ENCODE results near the gene FBXL17. TPM values are rescaled to one million over a fixed set of nuclear protein-coding genes. Genes with fewer than 3 reads are reported as not detected.
A peak's percentile ranks its signal among the peaks of the same experiment; 100 is the strongest.

The FBXL17 gene
- total RNA-seq, 1 donor from 2014 or later = 7.0 TPM

DNA sequence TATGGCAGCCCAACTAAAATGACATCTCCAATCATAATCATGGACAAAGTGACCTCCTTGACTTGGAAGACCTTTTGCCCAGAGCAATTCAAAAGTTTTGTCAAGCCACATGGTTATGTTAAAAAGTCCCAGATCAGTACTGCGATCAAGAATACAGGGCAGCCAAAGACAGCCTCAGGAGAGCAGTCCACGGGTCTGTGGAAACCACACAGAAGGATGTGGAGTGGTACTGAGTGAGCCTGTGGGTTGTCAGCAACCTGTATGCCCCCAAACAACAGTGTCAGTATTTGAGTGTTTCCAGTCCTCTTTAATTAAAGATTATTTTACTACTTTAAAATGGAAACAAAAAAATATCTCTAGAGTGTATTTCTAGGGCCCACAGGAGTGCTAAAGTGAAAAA, 365.8 kb downstream of the FBXL17 start:
- Mint-ChIP-seq H3K9me3 (no peaks in the 10 kb centered on the region), H3K27me3 (ENCODE audit: low read depth) (no peaks in the 10 kb centered on the region), H3K27ac (no peak overlapping the region), H3K36me3 (ENCODE audit: low read depth) (no peaks in the 10 kb centered on the region), H3K4me1 (ENCODE audit: low read depth) (peaks cover 6% of the 10 kb centered on the region), H3K4me3 (ENCODE audit: low read depth) (no peak overlapping the region)
- intact Hi-C loops (cut with micrococcal nuclease) = no loop called here
- DNase-seq (ENCODE audit: low spot score) = no peak

GRCh38 chr5:108006791-108007190, 375.1 kb downstream of the FBXL17 start:
- H3K27me3 Mint-ChIP-seq (ENCODE audit: low read depth) = no peaks in the 10 kb centered on the region
- no peaks in the 10 kb centered on the region for H3K9me3 Mint-ChIP-seq
- no peak for DNase-seq (ENCODE audit: low spot score)
- H3K4me1 Mint-ChIP-seq (ENCODE audit: low read depth) = peaks cover 17% of the 10 kb centered on the region
- no peak overlapping the region for H3K27ac Mint-ChIP-seq
- H3K4me3 Mint-ChIP-seq (ENCODE audit: low read depth) = no peak overlapping the region
- intact Hi-C loops (cut with micrococcal nuclease) = no loop called here
- H3K36me3 Mint-ChIP-seq (ENCODE audit: low read depth) = no peaks in the 10 kb centered on the region

DNA sequence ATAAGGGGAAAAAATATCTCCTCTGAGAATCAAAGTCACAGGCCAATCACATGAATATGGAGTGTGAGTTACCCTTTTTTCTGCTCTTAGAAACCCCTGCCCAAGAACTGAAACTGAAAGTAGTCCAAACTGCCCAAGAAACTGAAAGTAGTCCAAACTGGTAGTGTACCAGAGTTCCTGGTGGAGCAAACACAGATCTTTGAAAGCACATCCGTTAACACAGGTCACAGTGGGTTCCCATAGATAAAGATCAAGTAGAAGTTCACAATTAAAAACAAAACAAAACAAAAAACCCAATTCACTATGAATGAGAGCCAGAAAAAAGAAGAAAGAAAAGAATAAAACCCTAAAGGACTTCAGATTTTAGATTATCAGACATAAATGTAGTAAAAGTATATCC, 378.7 kb downstream of the FBXL17 start:
- intact Hi-C loops (cut with micrococcal nuclease) = loop anchor here (2.0 kb wide), 1 partner anchor 82 kb away; no protein-coding TSS in a partner anchor
- peak; percentile 27 for DNase-seq (ENCODE audit: low spot score)
- Mint-ChIP-seq H3K27me3 (ENCODE audit: low read depth) (no peaks in the 10 kb centered on the region), H3K4me1 (ENCODE audit: low read depth) (peaks cover 17% of the 10 kb centered on the region), H3K9me3 (no peaks in the 10 kb centered on the region), H3K27ac (peak overlapping the region; percentile 66), H3K4me3 (ENCODE audit: low read depth) (peak overlapping the region; percentile 10), H3K36me3 (ENCODE audit: low read depth) (no peaks in the 10 kb centered on the region)

GRCh38 chr5:108001222-108001621, 380.7 kb downstream of the FBXL17 start:
- intact Hi-C loops (cut with micrococcal nuclease) = no loop called here
- no peak overlapping the region for H3K27ac Mint-ChIP-seq
- peaks cover 22% of the 10 kb centered on the region for H3K4me1 Mint-ChIP-seq (ENCODE audit: low read depth)
- H3K36me3 Mint-ChIP-seq (ENCODE audit: low read depth) = no peaks in the 10 kb centered on the region
- no peak for DNase-seq (ENCODE audit: low spot score)
- H3K4me3 Mint-ChIP-seq (ENCODE audit: low read depth) = no peak overlapping the region
- no peaks in the 10 kb centered on the region for H3K9me3 Mint-ChIP-seq
- no peaks in the 10 kb centered on the region for H3K27me3 Mint-ChIP-seq (ENCODE audit: low read depth)

GRCh38 chr5:107997338-107997980, 384.4 kb downstream of the FBXL17 start:
- Mint-ChIP-seq H3K27me3 (ENCODE audit: low read depth) (no peaks in the 10 kb centered on the region), H3K4me1 (ENCODE audit: low read depth) (peaks cover 7% of the 10 kb centered on the region), H3K9me3 (no peaks in the 10 kb centered on the region), H3K27ac (no peak overlapping the region), H3K4me3 (ENCODE audit: low read depth) (no peak overlapping the region), H3K36me3 (ENCODE audit: low read depth) (no peaks in the 10 kb centered on the region)
- no peak for DNase-seq (ENCODE audit: low spot score)
- intact Hi-C loops (cut with micrococcal nuclease) = no loop called here

DNA sequence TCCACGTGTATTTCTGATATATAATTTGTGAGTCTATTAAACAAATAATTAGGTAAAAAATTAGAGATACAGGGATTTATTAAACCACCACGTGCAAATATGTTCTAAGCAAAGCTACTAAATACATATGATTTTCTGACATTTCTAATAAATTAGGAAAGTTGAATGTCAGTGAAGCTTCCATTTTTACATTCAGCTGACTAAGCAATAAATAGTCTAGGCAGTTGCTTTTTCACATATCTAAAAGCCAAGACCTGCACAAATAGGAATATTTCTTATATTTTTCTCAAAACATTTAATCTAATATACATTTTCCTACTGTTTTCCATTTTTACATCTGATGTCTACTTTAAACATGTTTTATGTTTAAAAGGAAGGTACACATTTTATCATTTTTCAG, 388.6 kb downstream of the FBXL17 start:
- no peaks in the 10 kb centered on the region for H3K27me3 Mint-ChIP-seq (ENCODE audit: low read depth)

GRCh38 chr5:107990881-107991810, 390.8 kb downstream of the FBXL17 start:
- Mint-ChIP-seq H3K9me3 (no peaks in the 10 kb centered on the region), H3K27ac (no peak overlapping the region), H3K4me3 (ENCODE audit: low read depth) (no peak overlapping the region), H3K27me3 (ENCODE audit: low read depth) (no peaks in the 10 kb centered on the region), H3K4me1 (ENCODE audit: low read depth) (peaks cover 13% of the 10 kb centered on the region), H3K36me3 (ENCODE audit: low read depth) (no peaks in the 10 kb centered on the region)
- intact Hi-C loops (cut with micrococcal nuclease) = loop anchor here (5.0 kb wide), 1 partner anchor 309 kb away; no protein-coding TSS in a partner anchor
- DNase-seq (ENCODE audit: low spot score) = no peak

More for the DNA sequence above, 388.6 kb downstream of the FBXL17 start:
- intact Hi-C loops (cut with micrococcal nuclease) = loop anchor here (5.0 kb wide), 1 partner anchor 311 kb away; no protein-coding TSS in a partner anchor
- no peaks in the 10 kb centered on the region for H3K36me3 Mint-ChIP-seq (ENCODE audit: low read depth)
- no peak overlapping the region for H3K27ac Mint-ChIP-seq
- H3K4me1 Mint-ChIP-seq (ENCODE audit: low read depth) = peaks cover 17% of the 10 kb centered on the region
- DNase-seq (ENCODE audit: low spot score) = no peak
- no peak overlapping the region for H3K4me3 Mint-ChIP-seq (ENCODE audit: low read depth)
- no peaks in the 10 kb centered on the region for H3K9me3 Mint-ChIP-seq

- no peak overlapping the region for H3K27ac Mint-ChIP-seq
- H3K27me3 Mint-ChIP-seq (ENCODE audit: low read depth) = no peaks in the 10 kb centered on the region
These were observed 396.8 kb downstream of the FBXL17 start for GRCh38 chr5:107985144-107985543.

GRCh38 chr5:107982703-107983425, 399.0 kb downstream of the FBXL17 start:
- no peak overlapping the region for H3K4me3 Mint-ChIP-seq (ENCODE audit: low read depth)
- peaks cover 5% of the 10 kb centered on the region for H3K36me3 Mint-ChIP-seq (ENCODE audit: low read depth)
- peaks cover 3% of the 10 kb centered on the region for H3K9me3 Mint-ChIP-seq
- DNase-seq (ENCODE audit: low spot score) = no peak
- H3K4me1 Mint-ChIP-seq (ENCODE audit: low read depth) = peaks cover 47% of the 10 kb centered on the region
- intact Hi-C loops (cut with micrococcal nuclease) = loop anchor here (5.0 kb wide), 1 partner anchor 66 kb away; no protein-coding TSS in a partner anchor
- no peaks in the 10 kb centered on the region for H3K27me3 Mint-ChIP-seq (ENCODE audit: low read depth)
- H3K27ac Mint-ChIP-seq = no peak overlapping the region

More at GRCh38 chr5:107985144-107985543, 396.8 kb downstream of the FBXL17 start:
- H3K9me3 Mint-ChIP-seq = no peaks in the 10 kb centered on the region
- no peak overlapping the region for H3K4me3 Mint-ChIP-seq (ENCODE audit: low read depth)
- no peak for DNase-seq (ENCODE audit: low spot score)
- intact Hi-C loops (cut with micrococcal nuclease) = no loop called here
- H3K4me1 Mint-ChIP-seq (ENCODE audit: low read depth) = peaks cover 30% of the 10 kb centered on the region
- no peaks in the 10 kb centered on the region for H3K36me3 Mint-ChIP-seq (ENCODE audit: low read depth)

DNA sequence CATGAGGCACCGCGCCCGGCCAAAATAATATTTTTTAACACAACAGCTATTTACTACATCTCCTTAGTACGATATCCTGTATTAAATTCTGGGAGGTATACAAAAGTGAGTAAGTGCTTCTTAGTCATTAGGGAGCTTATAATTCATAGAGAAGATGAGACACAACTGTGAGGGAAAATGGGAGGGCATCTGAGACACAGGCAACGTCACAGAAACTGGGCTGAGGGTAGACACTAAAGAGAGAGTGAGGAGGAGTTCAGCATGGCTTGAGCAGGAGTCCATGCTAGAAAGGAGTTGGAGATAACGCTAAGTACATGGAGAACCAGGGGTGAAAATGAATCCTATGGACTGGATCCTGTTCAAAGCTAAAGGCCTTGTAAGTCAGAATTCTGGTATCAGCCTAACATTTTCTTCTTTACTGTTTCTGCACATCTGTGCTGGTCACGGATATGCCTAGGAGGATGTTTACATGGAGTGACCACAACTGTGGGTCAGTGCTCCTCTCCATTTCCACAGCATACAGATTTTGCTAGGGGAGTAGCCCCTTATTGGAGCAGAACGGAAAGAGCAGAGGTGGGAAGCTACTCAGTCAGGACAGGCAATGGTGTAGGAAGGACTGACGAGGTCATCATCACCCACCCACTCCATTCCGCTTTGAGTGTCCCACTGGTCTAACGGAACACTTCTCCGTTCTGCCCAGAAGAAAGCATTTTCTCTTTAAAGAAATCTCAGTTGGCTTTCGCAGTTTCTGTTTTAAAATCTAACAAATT, 400.8 kb downstream of the FBXL17 start:
- Mint-ChIP-seq H3K27ac (peak overlapping the region; percentile 36), H3K27me3 (ENCODE audit: low read depth) (no peaks in the 10 kb centered on the region), H3K36me3 (ENCODE audit: low read depth) (peaks cover 5% of the 10 kb centered on the region), H3K4me3 (ENCODE audit: low read depth) (no peak overlapping the region), H3K9me3 (peaks cover 3% of the 10 kb centered on the region), H3K4me1 (ENCODE audit: low read depth) (peaks cover 54% of the 10 kb centered on the region)
- DNase-seq (ENCODE audit: low spot score) = no peak
- intact Hi-C loops (cut with micrococcal nuclease) = loop anchor here (5.0 kb wide), 1 partner anchor 64 kb away; no protein-coding TSS in a partner anchor

DNA sequence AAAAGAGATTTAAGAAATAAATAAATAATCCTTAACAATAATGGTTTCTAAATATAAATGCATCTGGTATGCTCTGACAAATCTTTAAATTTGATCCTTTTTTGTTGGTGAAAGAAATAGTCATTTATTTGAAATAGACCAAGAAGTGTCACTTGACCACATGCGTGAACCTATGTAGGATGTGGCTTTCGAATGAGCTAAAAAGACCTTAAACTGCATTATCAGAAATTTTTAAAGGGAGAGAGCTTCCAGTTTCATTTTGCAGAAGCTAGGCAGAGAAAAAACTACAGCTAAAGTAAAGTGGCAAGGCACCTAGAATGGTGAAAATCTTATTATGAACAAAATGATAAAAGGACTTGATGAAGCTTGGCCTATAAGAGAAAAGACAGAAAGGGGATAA, 402.0 kb downstream of the FBXL17 start:
- no peak for DNase-seq (ENCODE audit: low spot score)
- Mint-ChIP-seq H3K4me1 (ENCODE audit: low read depth) (peaks cover 47% of the 10 kb centered on the region), H3K27me3 (ENCODE audit: low read depth) (no peaks in the 10 kb centered on the region), H3K36me3 (ENCODE audit: low read depth) (peaks cover 5% of the 10 kb centered on the region), H3K9me3 (peaks cover 3% of the 10 kb centered on the region), H3K27ac (no peak overlapping the region), H3K4me3 (ENCODE audit: low read depth) (no peak overlapping the region)
- intact Hi-C loops (cut with micrococcal nuclease) = loop anchor here (5.0 kb wide), 1 partner anchor 63 kb away; no protein-coding TSS in a partner anchor

GRCh38 chr5:107979291-107979690, 402.6 kb downstream of the FBXL17 start:
- Mint-ChIP-seq H3K36me3 (ENCODE audit: low read depth) (peaks cover 5% of the 10 kb centered on the region), H3K4me3 (ENCODE audit: low read depth) (no peak overlapping the region), H3K4me1 (ENCODE audit: low read depth) (peaks cover 47% of the 10 kb centered on the region), H3K9me3 (peaks cover 3% of the 10 kb centered on the region), H3K27ac (no peak overlapping the region), H3K27me3 (ENCODE audit: low read depth) (no peaks in the 10 kb centered on the region)
- DNase-seq (ENCODE audit: low spot score) = no peak
- intact Hi-C loops (cut with micrococcal nuclease) = no loop called here
